Left hindlimb (tissue), 1 donor: ENCODE data around the gene SH3GL3.

ENCODE experiments used
- DNase-seq: peaks from one replicate; pipeline ENCODE4 v3.0.0-alpha.2; 2018

SH3GL3 gene

GRCh38 chr15:83470887-83471286 lies 23.7 kb downstream of the SH3GL3 start:
- DNase-seq: no peak

GRCh38 chr15:83471307-83471866 lies 24.2 kb downstream of the SH3GL3 start:
- DNase-seq: no peak

- no peak for DNase-seq
These were observed 25.0 kb downstream of the SH3GL3 start for GRCh38 chr15:83472151-83472550.

GRCh38 chr15:83472797-83473196 lies 25.7 kb downstream of the SH3GL3 start:
- no peak for DNase-seq

- no peak for DNase-seq
These were observed 27.4 kb downstream of the SH3GL3 start for GRCh38 chr15:83474578-83474977.

GRCh38 chr15:83475551-83475950 lies 28.4 kb downstream of the SH3GL3 start:
- no peak for DNase-seq

- DNase-seq: no peak
These were observed 28.9 kb downstream of the SH3GL3 start for GRCh38 chr15:83476066-83476465.

- DNase-seq: no peak
These were observed 29.6 kb downstream of the SH3GL3 start for GRCh38 chr15:83476708-83477107.

- DNase-seq: no peak
These were observed 30.1 kb downstream of the SH3GL3 start for GRCh38 chr15:83477172-83477807.

GRCh38 chr15:83477808-83478537 lies 30.8 kb downstream of the SH3GL3 start:
- no peak for DNase-seq

GRCh38 chr15:83483612-83484011 lies 36.5 kb downstream of the SH3GL3 start:
- DNase-seq: no peak

- no peak for DNase-seq
These were observed 37.5 kb downstream of the SH3GL3 start for GRCh38 chr15:83484636-83485035.

GRCh38 chr15:83486363-83486762 lies 39.2 kb downstream of the SH3GL3 start:
- no peak for DNase-seq

- no peak for DNase-seq
These were observed 40.4 kb downstream of the SH3GL3 start for GRCh38 chr15:83487519-83487918.

GRCh38 chr15:83489690-83490089 lies 42.5 kb downstream of the SH3GL3 start:
- no peak for DNase-seq

GRCh38 chr15:83491486-83491885 lies 44.3 kb downstream of the SH3GL3 start:
- DNase-seq: no peak

GRCh38 chr15:83496766-83497165 lies 49.6 kb downstream of the SH3GL3 start:
- no peak for DNase-seq

GRCh38 chr15:83498374-83498773 lies 51.2 kb downstream of the SH3GL3 start:
- DNase-seq: no peak

- DNase-seq: no peak
These were observed 51.7 kb downstream of the SH3GL3 start for GRCh38 chr15:83498801-83499200.

GRCh38 chr15:83499476-83499875 lies 52.3 kb downstream of the SH3GL3 start:
- no peak for DNase-seq

GRCh38 chr15:83503595-83504364 lies 56.6 kb downstream of the SH3GL3 start:
- DNase-seq: no peak

- DNase-seq: no peak
These were observed 57.2 kb downstream of the SH3GL3 start for GRCh38 chr15:83504365-83504764.

GRCh38 chr15:83510001-83510400 lies 62.9 kb downstream of the SH3GL3 start:
- DNase-seq: no peak

GRCh38 chr15:83512459-83512858 lies 65.3 kb downstream of the SH3GL3 start:
- no peak for DNase-seq
